Measurements from ENCODE around the gene FOXP1.
"Not testable (repeated sequence)": the region's sequence is repeated elsewhere in the genome, so short reads cannot be mapped to it uniquely, and the experiment has no call there.

Gene FOXP1

DNA sequence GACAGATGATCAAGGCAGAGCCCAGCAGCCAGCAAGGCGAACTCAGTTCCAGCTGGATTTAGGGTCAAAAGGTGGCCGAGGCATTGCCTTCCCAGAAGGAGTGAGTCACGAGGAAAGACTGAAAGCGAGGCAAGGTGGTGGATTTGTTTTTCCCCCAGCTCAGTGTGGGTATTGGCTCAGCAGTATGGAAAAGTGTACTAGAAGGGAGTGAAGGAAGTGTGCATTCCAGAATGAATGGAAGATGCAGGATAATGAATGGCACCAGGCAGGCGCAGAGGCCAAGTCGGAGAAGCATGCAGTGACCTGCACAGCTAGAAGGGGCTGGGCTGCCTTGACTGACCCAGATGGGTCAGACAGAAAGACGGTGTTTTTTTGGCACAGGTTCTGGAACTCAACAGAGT, 46.3 kb downstream of the FOXP1 start:
- H3K36me3 Mint-ChIP-seq (ENCODE audit: low read depth) = no peaks in the 10 kb centered on the region
- no peaks in the 10 kb centered on the region for H3K9me3 Mint-ChIP-seq
- H3K27ac Mint-ChIP-seq = no peak overlapping the region
- H3K4me1 Mint-ChIP-seq (ENCODE audit: low read depth) = peaks cover 24% of the 10 kb centered on the region
- H3K4me3 Mint-ChIP-seq = no peak overlapping the region
- no peaks in the 10 kb centered on the region for H3K27me3 Mint-ChIP-seq

DNA sequence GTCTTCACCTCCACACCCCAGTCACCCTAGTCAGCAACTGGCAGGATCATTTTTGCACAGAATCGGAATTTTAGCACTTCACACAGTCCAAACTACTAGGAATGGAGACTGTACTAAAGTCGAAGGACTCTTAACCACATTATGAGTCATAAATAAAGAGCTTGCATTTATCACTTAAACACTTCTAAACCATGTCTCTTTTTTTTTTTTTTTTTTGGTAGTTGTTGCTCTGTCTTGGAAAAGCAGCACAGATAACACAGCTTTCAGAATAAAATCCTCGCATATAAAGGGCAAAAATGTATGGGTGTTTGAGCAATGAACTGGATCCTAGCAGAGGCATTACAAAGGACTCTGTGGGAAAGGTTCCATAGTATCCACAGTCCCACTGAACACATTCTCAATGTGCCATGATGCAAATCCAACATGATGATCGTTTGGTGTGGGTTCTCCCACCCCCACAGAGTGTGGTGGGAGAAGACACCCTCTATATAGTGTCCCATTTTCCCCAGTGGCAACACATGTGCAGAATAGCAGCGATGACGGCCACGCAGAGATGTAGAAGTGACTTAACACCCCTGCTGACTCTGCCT, 47.1 kb downstream of the FOXP1 start:
- H3K4me3 Mint-ChIP-seq = no peak overlapping the region
- H3K27me3 Mint-ChIP-seq = no peaks in the 10 kb centered on the region
- H3K36me3 Mint-ChIP-seq (ENCODE audit: low read depth) = no peaks in the 10 kb centered on the region
- H3K4me1 Mint-ChIP-seq (ENCODE audit: low read depth) = peaks cover 18% of the 10 kb centered on the region
- no peak overlapping the region for H3K27ac Mint-ChIP-seq
- no peaks in the 10 kb centered on the region for H3K9me3 Mint-ChIP-seq

DNA sequence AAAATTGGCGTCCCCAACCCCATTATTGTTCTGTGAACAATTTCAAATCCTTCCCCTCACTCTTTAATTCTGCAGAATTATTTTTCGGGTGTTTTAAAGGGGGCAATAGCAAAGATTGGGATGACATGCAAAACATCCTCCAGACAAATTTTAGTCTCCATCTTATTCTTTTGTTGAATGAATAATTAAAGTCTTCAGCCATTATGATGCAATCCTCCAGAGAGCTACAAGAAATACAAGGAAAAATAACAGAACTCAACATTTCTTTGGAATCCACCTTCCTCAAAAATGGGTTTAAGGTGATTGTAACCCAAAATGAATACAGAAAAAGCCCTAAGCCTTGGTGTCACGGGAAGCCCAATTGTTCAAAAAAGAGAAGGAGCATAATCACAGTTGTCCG, 49.9 kb downstream of the FOXP1 start:
- Mint-ChIP-seq H3K4me1 (ENCODE audit: low read depth) (peaks cover 35% of the 10 kb centered on the region), H3K27ac (no peak overlapping the region), H3K4me3 (no peak overlapping the region), H3K27me3 (no peaks in the 10 kb centered on the region), H3K9me3 (no peaks in the 10 kb centered on the region), H3K36me3 (ENCODE audit: low read depth) (no peaks in the 10 kb centered on the region)

DNA sequence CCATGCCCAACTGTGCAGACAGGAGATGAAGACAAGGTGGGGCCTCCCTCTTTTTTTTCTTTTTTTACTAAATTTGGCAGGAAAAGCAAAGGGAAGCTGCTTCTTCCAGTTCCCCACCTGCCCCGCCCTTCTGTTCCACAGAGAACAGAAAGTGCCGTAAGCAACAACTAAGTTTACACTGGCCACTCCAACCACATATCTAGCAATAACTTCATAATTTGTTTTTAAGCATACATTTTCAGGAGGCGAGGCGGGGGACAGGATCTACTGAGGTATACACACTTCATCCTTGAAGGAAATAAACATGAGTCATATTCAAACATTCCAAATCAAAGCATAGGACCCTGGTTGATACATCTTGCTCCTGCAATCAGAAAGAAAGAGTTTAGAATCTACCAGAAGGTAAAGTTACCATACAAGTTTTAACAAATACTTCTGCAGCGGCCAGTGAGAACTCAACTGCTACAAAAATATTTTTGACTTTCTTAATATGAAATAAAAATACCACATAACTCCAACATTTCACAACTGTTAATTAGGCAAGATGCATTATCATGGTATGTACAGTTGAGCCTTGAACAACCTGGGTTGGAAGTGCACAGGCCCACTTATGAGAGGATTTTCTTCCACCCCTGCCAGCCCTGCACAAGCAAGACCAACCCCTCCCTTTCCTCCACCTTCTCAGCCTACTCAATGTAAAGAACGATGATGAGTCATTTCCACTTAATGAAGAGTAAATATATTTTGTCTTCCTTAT, 50.7 kb downstream of the FOXP1 start:
- no peaks in the 10 kb centered on the region for H3K27me3 Mint-ChIP-seq
- no peak overlapping the region for H3K27ac Mint-ChIP-seq
- H3K4me1 Mint-ChIP-seq (ENCODE audit: low read depth) = peaks cover 38% of the 10 kb centered on the region
- no peak overlapping the region for H3K4me3 Mint-ChIP-seq
- no peaks in the 10 kb centered on the region for H3K9me3 Mint-ChIP-seq
- H3K36me3 Mint-ChIP-seq (ENCODE audit: low read depth) = no peaks in the 10 kb centered on the region

DNA sequence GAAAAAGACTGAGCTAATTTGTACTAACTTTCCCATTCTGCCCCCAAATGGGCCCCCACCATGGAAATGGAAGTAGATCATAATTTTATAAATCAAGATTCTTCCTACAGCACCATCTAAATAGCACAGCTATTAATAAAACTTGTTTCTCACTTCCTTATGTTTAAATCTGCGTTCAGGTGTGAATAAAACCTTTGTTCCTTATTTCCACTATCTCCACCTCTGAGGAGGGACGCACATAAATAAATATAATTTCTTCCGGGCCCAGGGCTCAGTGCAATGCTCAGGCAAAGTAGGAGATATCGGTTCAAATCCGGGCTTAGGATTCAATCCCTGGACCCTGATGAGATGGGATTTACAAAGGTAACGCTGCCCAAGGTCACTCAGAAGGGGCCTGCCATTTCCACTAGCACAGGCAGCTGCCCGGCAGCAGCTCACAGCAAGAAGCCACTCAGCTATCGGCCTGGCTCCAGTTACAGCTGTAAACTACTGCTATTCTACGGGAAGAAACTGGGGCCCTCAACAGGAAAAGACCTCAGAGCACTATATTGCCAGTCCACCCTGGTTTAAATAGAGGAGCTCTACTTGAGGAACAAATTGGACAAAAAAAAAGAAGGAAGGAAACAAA, 52.5 kb downstream of the FOXP1 start:
- no peak overlapping the region for H3K27ac Mint-ChIP-seq
- H3K9me3 Mint-ChIP-seq = no peaks in the 10 kb centered on the region
- H3K27me3 Mint-ChIP-seq = no peaks in the 10 kb centered on the region
- H3K4me3 Mint-ChIP-seq = no peak overlapping the region
- H3K4me1 Mint-ChIP-seq (ENCODE audit: low read depth) = peaks cover 31% of the 10 kb centered on the region
- no peaks in the 10 kb centered on the region for H3K36me3 Mint-ChIP-seq (ENCODE audit: low read depth)

DNA sequence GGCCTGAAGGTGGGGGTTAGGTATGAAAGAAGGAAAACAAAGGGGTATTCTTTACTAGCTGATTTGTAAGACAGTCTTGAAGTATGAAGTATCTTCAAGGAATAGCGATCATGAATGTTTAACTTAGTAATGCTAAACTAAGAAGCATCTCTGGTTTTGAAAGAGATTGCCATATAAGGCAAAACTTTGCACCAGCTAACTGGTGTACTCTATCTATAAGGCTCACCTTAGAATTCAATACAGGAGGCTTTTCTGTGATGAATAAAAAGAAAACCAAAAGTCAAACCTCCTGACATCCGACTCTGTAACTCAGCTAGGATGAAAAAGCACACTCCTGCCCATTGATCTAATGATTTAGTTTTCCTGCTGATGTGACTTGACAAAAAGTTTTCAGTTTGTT, 54.7 kb downstream of the FOXP1 start:
- H3K27ac Mint-ChIP-seq = no peak overlapping the region
- no peaks in the 10 kb centered on the region for H3K9me3 Mint-ChIP-seq
- H3K4me1 Mint-ChIP-seq (ENCODE audit: low read depth) = peaks cover 25% of the 10 kb centered on the region
- no peaks in the 10 kb centered on the region for H3K27me3 Mint-ChIP-seq
- H3K36me3 Mint-ChIP-seq (ENCODE audit: low read depth) = no peaks in the 10 kb centered on the region
- H3K4me3 Mint-ChIP-seq = no peak overlapping the region

DNA sequence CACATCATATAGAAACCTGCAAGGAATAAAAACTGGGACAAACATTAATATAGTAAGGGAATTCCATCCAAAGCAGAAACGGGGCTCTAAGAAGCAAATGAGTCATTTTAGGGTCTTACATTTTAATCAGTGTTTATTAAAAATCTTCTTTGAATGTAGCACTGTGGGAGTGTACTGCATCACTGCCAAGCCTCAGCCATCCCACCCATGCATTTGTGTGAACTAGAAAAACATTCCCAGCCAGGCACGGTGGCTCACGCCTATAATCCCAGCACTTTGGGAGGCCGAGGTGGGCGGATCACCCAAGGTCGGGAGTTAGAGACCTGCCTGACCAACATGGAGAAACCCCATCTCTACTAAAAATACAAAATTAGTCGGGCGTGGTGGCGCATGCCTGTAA, 57.1 kb downstream of the FOXP1 start:
- H3K36me3 Mint-ChIP-seq (ENCODE audit: low read depth) = not testable (repeated sequence)

DNA sequence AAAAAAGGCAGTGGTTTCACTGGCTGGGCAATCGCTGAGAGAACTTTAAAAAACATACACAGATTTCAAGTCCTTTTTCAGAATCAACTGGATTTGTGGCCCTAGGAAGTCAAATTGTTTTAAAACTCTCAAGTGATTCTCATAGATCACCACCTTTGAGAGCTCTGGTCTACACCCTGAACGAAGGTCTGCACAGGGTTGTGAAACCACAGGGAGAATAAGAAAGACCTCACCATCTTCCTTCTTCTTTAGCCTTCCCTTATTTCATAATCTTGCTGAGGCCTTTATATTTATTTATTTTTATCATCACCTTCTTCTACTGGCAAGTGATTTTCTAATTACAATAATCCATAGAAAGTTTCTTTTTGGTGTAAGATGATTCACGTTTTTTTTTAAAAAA, 58.1 kb downstream of the FOXP1 start:
- no peaks in the 10 kb centered on the region for H3K27me3 Mint-ChIP-seq
- H3K36me3 Mint-ChIP-seq (ENCODE audit: low read depth) = no peaks in the 10 kb centered on the region
- H3K27ac Mint-ChIP-seq = no peak overlapping the region
- no peak overlapping the region for H3K4me3 Mint-ChIP-seq
- no peaks in the 10 kb centered on the region for H3K9me3 Mint-ChIP-seq
- peaks cover 22% of the 10 kb centered on the region for H3K4me1 Mint-ChIP-seq (ENCODE audit: low read depth)

More for the DNA sequence above, 57.1 kb downstream of the FOXP1 start:
- not testable (repeated sequence) for H3K27me3 Mint-ChIP-seq, H3K9me3 Mint-ChIP-seq, H3K27ac Mint-ChIP-seq, H3K4me3 Mint-ChIP-seq
- H3K4me1 Mint-ChIP-seq (ENCODE audit: low read depth) = peaks cover 21% of the 10 kb centered on the region

DNA sequence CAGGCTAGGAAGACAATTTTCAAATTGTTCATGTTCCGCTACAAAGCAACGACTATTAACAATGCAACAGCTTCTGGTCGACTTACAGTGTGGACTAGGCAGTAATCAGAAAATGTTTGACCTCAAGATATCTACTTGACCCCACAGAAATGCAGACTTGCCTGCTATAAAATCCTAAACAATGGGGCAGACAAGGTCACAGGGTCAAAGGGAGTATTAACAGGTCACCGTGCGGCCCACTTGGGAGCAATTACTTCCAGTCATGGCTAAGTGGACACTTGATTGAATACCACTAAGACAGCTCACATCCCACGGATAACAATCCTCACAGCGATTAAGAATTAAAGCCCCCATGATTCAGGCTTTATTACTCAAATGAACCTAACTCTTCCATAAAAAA, 58.9 kb downstream of the FOXP1 start:
- H3K9me3 Mint-ChIP-seq = no peaks in the 10 kb centered on the region
- H3K36me3 Mint-ChIP-seq (ENCODE audit: low read depth) = no peaks in the 10 kb centered on the region
- H3K4me3 Mint-ChIP-seq = no peak overlapping the region
- no peaks in the 10 kb centered on the region for H3K27me3 Mint-ChIP-seq
- H3K4me1 Mint-ChIP-seq (ENCODE audit: low read depth) = peaks cover 24% of the 10 kb centered on the region
- H3K27ac Mint-ChIP-seq = no peak overlapping the region

DNA sequence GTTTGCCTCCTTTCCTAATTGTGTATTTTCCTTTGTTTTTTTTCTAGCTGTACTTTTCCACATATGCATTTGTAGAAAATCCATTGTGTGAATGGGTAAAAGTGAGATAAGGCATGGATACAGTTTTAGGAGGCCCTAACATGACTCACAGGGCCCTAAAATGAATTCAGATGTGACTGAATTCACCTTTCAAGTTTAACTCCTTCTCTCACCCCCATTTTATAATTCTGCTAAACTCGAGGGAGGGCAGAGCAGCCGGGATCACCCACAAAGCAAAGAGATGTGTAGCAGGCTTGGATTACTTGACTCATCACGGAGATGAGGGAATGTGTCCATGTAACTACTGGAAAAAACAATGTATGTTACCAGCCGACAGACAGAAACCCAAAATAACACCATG, 59.9 kb downstream of the FOXP1 start:
- peaks cover 14% of the 10 kb centered on the region for H3K4me1 Mint-ChIP-seq (ENCODE audit: low read depth)
- no peaks in the 10 kb centered on the region for H3K9me3 Mint-ChIP-seq
- peaks cover 2% of the 10 kb centered on the region for H3K36me3 Mint-ChIP-seq (ENCODE audit: low read depth)
- H3K27ac Mint-ChIP-seq = no peak overlapping the region
- no peaks in the 10 kb centered on the region for H3K27me3 Mint-ChIP-seq
- H3K4me3 Mint-ChIP-seq = no peak overlapping the region

DNA sequence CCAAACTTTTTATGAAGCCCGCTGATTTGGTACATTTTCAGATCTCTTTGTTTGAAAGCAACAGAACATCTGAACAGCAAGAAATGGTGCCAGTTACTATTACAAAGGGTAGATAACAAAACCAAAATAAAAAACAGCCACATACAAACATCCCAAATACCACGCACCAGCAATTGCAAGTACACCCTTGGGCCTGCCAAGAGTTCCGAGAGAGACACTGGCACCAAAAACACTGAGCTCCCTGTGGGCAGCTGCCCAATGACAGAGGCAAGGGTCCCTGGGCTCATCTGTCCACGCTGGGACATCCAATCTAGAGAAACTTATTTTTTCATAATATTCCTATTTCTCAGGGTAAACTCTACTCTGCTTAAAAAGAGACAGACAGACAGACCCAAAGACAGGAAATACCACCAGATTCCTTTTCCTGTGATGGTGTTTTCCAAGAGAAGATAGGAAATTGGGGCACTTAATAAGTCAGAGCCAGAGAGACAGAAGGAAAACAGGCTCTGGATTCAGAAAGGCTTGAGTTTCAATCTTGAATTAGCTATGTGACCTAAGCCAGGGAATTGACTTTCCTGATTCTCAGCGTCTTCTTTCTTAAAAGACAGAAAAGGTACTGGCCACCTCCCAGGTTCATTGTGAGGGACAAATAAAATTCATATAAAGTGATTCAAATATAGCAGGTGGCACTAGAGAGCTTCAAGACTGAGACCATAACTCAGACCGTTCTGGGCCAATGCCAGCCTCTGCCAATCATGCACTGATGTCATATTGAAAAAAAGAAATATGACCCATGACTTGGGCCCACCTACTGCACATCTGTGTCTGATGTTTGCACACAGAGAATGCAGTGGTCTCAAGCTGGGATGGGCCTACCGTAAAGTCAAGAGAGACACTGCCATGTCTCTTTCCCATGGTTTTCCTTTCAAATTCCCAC, 61.3 kb downstream of the FOXP1 start:
- Mint-ChIP-seq H3K4me1 (ENCODE audit: low read depth) (peaks cover 10% of the 10 kb centered on the region), H3K9me3 (no peaks in the 10 kb centered on the region), H3K27me3 (no peaks in the 10 kb centered on the region), H3K36me3 (ENCODE audit: low read depth) (peaks cover 8% of the 10 kb centered on the region), H3K4me3 (no peak overlapping the region), H3K27ac (no peak overlapping the region)

DNA sequence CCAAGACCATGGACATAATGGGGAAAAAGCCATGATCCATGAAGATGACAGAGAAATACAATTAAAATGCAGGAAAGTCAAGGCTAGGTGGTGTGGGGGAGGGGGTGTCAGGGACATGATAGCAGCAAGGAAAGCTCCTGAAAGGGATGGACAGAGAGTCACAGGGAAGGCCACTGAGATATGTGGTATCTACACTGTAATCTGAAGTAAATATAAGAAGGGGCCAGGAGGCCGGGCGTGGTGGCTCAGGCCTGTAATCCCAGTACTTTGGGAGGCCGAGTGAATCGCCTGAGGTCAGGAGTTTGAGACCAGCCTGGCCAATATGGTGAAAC, 62.5 kb downstream of the FOXP1 start:
- H3K4me1 Mint-ChIP-seq (ENCODE audit: low read depth) = peaks cover 10% of the 10 kb centered on the region
- no peaks in the 10 kb centered on the region for H3K9me3 Mint-ChIP-seq
- peaks cover 8% of the 10 kb centered on the region for H3K36me3 Mint-ChIP-seq (ENCODE audit: low read depth)
- H3K27me3 Mint-ChIP-seq = no peaks in the 10 kb centered on the region
- H3K4me3 Mint-ChIP-seq = no peak overlapping the region
- no peak overlapping the region for H3K27ac Mint-ChIP-seq

DNA sequence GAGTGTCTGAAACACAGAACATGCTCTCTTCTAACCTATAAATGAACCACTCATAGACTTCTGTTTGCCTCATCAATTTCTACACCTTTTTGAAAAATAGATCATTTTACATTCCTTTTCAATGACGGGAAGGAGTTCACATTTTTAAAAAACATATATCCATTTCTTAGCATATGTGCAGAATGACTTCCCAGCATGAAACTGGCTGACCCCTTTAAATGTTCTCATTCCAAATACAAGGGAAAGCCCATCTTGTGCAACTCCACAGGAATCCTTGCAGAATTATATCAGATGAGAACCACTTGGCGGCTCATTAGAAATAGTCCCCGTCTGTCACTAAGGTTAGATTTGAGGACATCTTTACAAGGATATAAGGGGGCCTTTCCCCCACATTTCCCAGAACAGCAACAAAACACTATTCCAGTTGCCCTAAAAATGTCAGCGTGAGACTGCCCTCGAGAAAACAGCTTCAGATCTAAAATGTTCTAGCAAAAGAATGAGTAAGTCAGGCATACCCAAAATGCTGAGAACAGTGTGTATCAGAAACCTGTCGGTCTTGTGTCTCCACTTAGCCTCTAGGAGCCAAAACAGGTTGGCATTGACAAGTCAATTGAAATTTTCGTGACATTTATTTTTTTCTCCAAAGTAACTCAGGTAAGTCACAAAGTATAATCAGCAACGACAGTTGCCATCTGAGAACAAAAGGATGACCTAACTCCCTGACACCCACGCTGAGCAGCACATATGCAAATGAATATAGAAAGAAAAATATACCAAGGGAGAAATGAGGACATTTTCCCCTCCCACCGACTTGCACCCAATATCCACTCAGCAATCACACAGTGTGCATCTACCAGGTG, 63.1 kb downstream of the FOXP1 start:
- Mint-ChIP-seq H3K27me3 (no peaks in the 10 kb centered on the region), H3K9me3 (no peaks in the 10 kb centered on the region), H3K36me3 (ENCODE audit: low read depth) (peaks cover 8% of the 10 kb centered on the region), H3K27ac (no peak overlapping the region), H3K4me3 (no peak overlapping the region), H3K4me1 (ENCODE audit: low read depth) (peaks cover 10% of the 10 kb centered on the region)

DNA sequence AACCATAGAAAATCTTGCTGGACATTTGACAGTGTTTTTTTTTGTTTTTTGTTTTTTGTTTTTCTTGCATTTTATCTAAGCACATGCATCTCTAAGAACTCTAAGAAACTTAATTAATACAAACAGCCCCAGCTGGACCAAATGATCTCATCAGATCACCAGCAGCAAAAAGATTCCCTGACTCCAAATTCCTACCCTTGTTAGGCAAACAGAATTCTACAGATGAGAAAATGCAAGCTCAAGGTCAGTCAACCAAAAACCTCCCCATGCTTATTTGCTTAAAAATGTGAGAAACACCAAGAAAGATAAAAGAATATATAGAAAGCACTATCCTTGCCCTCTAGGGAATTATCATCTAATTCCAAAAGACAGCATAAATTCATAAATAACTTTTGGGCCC, 65.4 kb downstream of the FOXP1 start:
- Mint-ChIP-seq H3K27ac (no peak overlapping the region), H3K36me3 (ENCODE audit: low read depth) (peaks cover 8% of the 10 kb centered on the region), H3K27me3 (no peaks in the 10 kb centered on the region), H3K4me1 (ENCODE audit: low read depth) (peaks cover 10% of the 10 kb centered on the region), H3K9me3 (no peaks in the 10 kb centered on the region), H3K4me3 (no peak overlapping the region)
